ENCODE measurements around the gene ZBTB40. TPM values are rescaled to one million over a fixed set of nuclear protein-coding genes. Genes with fewer than 3 reads are reported as not detected.

The ZBTB40 gene
- total RNA-seq, 4 donors from 2014 or later = 13.2 to 19.9 (median 17.8) TPM

DNA sequence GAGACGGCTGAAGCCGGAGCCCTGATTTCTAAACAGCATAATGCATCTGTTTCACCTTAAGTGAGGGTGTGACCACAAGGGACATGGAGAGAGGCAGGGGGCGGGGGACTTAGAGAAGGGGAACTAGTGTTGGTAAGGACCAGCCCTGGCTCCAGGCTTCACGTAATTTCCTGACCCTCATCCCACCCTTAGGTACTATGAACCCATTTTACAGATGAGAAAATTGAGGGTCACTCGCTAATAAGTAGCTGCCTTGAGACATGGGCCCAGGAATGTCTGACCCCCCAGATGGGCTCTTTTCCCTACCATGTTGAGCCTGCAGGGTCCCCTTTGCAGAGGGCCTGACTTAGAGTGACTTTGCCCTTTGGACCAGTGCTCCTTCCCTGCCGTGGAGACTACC lies 116.3 kb downstream of the ZBTB40 start:
- DNase-seq (ENCODE audit: low spot score) = no peak
- no peak for ATAC-seq (ENCODE audit: low FRiP score)
- TF ChIP-seq, protein P1, sequence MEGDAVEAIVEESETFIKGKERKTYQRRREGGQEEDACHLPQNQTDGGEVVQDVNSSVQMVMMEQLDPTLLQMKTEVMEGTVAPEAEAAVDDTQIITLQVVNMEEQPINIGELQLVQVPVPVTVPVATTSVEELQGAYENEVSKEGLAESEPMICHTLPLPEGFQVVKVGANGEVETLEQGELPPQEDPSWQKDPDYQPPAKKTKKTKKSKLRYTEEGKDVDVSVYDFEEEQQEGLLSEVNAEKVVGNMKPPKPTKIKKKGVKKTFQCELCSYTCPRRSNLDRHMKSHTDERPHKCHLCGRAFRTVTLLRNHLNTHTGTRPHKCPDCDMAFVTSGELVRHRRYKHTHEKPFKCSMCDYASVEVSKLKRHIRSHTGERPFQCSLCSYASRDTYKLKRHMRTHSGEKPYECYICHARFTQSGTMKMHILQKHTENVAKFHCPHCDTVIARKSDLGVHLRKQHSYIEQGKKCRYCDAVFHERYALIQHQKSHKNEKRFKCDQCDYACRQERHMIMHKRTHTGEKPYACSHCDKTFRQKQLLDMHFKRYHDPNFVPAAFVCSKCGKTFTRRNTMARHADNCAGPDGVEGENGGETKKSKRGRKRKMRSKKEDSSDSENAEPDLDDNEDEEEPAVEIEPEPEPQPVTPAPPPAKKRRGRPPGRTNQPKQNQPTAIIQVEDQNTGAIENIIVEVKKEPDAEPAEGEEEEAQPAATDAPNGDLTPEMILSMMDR (IDR thresholded peaks at IDR 0.05) = no peak

DNA sequence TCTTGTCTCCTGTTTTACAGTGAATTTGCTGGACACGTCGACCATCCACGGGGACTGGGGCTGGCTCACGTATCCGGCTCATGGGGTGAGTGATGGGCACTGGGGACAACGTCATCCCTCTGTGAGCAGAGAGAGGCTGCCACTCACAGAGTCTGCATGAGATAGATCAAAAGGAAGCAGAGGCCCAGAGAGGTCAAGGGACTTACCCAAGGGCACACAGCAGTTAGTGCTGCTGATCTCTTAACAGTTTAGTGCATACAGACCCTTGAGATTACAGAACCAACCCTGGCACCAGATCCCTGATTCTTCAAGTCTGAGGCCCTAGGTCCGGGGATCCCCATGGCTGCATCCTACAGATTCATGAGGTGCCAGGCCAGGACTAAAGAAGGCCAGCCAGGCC lies 117.6 kb downstream of the ZBTB40 start:
- no peak for ATAC-seq (ENCODE audit: low FRiP score)
- no peak for DNase-seq (ENCODE audit: low spot score)
- TF ChIP-seq, protein P1 (IDR thresholded peaks at IDR 0.05) = no peak

DNA sequence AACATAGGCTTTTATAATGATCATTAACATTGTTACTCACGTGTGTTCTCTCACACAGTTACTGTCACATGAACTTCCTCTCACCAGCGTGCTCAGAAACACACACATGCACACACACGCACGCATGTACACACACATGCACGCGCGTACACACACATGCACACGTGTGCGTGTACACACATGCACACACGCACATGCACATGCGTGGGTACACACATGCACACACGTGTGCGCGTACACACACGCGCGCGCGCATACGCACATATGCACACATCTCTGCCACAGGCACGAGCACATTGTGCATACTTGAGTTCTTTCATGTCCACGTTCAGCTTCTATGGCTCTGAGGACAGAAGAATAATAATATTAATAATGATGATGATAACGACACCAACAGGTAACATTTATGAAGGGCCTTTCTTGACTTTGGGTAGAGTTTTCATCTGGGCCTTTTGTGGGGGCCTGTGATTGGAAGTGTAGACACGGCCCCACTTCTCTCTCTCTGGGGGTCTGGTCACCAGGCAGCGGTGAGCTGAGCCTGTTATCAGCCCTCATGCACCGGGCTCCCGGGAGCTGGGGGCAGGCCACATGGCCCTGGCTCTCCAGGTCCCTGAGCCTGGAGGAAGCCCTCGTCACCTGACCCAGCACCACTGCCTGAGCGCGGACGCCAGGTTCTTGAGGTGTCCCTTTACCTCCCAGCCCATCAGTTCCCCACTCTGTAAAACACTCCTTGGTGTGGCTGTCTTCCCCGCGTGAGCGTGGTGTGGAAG lies 118.7 kb downstream of the ZBTB40 start:
- DNase-seq (ENCODE audit: low spot score) (no peak), ATAC-seq (ENCODE audit: low FRiP score) (no peak)
- TF ChIP-seq, protein P1 (IDR thresholded peaks at IDR 0.05) = no peak

DNA sequence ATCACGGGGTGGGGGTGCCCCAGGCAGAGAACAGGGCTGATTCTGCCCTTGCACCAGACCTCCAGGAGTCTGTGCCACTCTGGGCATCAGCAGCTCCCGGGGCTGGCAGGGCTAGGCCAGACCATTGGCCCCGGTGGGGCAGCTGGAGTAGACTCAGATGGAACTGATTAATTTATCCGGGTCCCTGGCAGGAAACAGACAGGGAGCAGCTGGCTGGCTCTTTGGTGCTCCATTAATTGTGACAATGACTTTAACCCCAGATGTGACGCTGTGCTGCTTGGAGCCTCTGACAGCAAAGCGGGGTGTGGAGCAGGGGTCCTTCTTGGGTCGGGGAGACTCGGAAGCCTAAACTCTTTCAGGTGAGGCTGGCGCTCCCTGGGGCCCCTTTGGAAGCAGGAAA lies 121.2 kb downstream of the ZBTB40 start:
- DNase-seq (ENCODE audit: low spot score) (no peak), ATAC-seq (ENCODE audit: low FRiP score) (no peak)
- TF ChIP-seq, protein P1 (IDR thresholded peaks at IDR 0.05) = no peak

DNA sequence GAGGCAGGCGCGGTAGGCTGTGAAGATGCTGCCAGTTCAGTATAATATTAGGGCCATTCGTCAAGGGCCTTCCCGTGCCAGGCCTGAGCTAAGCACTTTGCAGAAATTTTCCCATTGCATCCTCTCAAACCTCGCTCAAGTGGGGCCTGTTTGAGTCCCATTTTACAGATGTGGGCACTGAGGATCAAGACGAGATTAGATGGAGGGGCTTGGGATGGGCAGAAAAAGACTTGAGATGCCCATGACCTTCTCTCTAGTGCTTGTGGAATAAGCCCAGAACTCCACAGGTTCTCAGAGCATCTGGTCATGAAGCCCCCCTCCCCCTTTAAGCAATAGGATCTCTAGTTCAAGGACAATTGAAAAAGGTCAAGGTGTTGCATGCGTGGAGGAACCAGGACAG lies 121.6 kb downstream of the ZBTB40 start:
- DNase-seq (ENCODE audit: low spot score) (no peak), ATAC-seq (ENCODE audit: low FRiP score) (no peak)
- TF ChIP-seq, protein P1 (IDR thresholded peaks at IDR 0.05) = no peak

DNA sequence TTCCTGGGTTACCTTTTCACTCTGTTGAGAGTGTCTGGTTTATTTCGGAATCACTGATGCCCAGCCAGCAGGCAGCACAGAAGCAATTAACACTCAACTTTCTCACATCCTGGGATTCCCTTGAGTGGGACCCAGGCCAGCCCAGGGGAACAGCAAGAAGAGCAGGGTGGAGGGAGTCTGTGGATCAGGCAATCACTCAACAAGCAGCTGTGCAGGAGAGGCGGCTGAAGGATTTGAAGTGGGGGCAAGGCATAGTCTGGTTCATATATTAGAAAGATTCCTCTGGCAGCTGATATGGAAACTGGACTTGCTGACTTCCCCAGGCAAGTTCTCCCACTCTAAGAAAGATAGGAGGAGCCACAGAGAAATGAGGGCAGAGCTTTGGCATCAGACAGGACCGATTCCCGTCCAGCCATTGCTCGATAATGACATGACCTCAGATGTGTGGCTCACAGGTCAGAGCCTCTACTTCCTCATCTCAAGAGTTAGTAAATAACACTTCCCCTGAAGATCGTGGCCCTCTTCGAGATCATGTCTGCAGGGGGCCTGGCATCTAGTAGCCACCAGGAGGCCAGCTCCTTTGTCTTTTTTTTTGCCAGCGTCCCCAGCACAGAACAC lies 124.0 kb downstream of the ZBTB40 start:
- DNase-seq (ENCODE audit: low spot score) = no peak
- TF ChIP-seq, protein P1 (IDR thresholded peaks at IDR 0.05) = no peak
- ATAC-seq (ENCODE audit: low FRiP score) = no peak

DNA sequence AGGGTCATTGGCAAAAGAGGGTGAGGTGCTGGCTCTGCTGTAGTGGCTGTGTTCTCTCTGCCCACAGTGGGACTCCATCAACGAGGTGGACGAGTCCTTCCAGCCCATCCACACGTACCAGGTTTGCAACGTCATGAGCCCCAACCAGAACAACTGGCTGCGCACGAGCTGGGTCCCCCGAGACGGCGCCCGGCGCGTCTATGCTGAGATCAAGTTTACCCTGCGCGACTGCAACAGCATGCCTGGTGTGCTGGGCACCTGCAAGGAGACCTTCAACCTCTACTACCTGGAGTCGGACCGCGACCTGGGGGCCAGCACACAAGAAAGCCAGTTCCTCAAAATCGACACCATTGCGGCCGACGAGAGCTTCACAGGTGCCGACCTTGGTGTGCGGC lies 124.5 kb downstream of the ZBTB40 start:
- TF ChIP-seq, protein P1 (IDR thresholded peaks at IDR 0.05) = no peak
- DNase-seq (ENCODE audit: low spot score) (no peak), ATAC-seq (ENCODE audit: low FRiP score) (no peak)

Data from omental fat pad (tissue), 4 donors.